ENCODE results near the gene GALC.

- TF ChIP-seq POLR2A (IDR thresholded peaks at IDR 0.05; ENCODE audit: low read length): no peak
- TF ChIP-seq GATA1 (IDR thresholded peaks at IDR 0.05; ENCODE audit: low read depth, low read length): no peak
These were observed 26.2 kb downstream of the GALC start for GRCh38 chr14:87966816-87967215.
